HG03280 (cell line): Measurements from ENCODE around the gene DNASE2B.
"Not testable (repeated sequence)": the region's sequence is repeated elsewhere in the genome, so short reads cannot be mapped to it uniquely, and the experiment has no call there.

Experiments used
- ATAC-seq: cut with Tn5 transposase; IDR thresholded peaks from one replicate; pipeline ENCODE4 v1.9.1; 2021; ENCODE audit warnings: mild to moderate bottlenecking, moderate library complexity; ENCODE audit not compliant: unreplicated experiment

Gene DNASE2B

DNA sequence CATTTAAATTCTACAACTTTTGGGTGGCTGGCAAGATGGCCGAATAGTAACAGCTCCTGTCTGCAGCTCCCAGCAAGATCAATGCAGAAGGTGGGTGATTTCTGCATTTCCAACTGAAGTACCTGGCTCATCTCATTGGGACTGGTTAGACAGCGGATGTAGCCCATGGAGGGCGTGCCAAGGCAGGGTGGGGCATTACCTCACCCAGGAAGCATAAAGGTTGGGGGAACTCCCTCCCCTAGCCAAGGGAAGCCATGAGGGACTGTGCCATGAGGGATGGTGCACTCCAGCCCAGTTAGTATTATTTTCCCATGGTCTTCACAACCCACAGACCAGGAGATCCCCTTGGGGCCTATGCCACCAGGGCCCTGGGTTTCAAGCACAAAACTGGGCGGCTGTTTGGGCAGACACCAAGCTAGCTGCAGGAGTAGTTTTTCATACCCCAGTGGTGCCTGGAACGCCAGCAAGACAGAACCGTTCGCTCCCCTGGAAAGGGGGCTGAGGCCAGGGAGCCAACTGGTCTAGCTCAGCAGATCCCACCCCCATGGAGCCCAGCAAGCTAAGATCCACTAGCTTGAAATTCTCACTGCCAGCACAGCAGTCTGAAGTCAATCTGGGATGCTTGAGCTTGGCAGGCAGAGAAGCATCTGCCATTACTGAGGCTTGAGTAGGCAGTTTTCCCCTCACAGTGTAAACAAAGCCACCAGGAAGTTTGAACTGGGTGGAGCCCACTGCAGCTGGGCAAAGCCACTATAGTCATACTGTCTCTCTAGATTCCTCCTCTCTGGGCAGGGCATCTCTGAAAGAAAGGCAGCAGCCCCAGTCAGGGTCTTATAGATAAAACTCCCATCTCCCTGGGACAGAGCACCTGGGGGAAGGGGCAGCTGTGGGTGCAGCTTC lies 44.7 kb downstream of the DNASE2B start:
- not testable (repeated sequence) for ATAC-seq

DNA sequence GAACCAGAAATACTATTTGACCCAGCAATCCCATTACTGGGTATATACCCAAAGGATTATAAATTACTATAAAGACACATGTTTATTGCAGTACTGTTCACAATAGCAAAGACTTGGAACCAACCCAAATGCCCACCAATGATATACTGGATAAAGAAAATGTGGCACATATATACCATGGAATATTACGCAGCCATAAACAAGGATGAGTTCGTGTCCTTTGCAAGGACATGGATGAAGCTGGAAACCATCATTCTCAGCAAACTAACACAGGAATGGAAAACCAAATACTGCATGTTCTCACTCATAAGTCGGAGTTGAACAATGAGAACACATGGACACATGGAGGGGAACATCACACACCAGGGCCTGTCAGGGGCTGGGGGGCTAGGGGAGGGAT lies 50.4 kb downstream of the DNASE2B start:
- not testable (repeated sequence) for ATAC-seq

DNA sequence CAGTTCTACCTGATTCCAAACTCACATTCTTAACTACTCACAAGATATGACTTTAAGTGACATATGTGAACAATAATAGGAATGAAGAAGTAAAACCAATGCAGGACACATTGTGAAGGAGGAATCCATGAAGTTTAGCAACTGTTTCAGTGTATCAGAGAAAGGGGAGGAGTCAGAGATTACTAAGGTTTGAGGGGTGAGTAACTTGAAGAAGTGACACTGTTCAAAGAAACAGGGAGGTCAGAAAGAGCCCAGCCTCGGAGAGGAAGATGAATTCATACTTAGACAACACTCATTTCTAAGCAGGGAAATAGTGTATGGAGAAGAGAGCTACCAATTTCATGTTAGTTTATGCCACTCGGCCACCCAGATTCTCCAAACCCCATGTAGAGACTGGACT lies 52.6 kb downstream of the DNASE2B start:
- ATAC-seq, result no peak

DNA sequence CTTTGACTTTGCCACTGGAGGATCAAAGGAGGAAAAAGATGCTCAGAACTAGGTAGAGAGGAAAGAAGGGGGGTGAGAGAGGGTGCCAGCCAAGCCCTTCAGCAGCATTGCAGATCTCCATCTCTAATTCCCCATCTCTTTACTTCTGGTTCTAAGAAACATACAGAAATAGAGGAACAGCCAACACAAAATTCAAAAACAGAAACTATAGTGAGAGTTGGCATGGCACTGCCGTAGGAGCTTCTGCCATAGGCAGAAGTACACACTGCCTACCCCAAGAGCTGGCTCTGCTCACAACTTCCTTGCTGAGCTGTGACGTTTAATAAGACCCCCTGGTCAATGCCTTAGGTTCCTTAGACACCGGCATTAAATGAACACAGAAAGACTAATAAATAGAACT lies 54.2 kb downstream of the DNASE2B start:
- ATAC-seq, result no peak

DNA sequence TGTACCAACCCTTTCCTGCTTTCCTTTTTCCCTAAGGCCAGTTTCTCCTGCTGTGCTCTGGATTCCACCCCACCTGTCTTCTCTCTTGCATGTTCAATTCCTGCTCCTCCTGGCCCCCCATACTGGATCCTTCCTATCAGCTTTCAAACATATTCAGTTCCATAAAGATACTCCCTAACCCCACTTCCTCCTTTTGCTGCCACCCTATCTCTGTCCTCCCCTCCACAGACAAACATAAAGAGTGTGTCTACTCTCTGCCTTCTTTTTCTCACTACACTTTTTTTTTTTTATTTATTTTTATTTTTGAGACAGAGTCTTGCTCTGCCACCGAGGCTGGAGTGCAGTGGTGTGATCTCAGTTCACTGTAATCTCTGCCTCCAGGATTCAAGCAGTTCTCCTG lies 63.8 kb downstream of the DNASE2B start:
- no peak for ATAC-seq
